ENCODE data around the gene FNDC3B. TPM values are rescaled to one million over a fixed set of nuclear protein-coding genes. Genes with fewer than 3 reads are reported as not detected.

FNDC3B gene
- total RNA-seq, 1 donor from 2014 or later = 169 TPM

GRCh38 chr3:172137287-172138192 lies 98.2 kb downstream of the FNDC3B start:
- no peak for DNase-seq

DNA sequence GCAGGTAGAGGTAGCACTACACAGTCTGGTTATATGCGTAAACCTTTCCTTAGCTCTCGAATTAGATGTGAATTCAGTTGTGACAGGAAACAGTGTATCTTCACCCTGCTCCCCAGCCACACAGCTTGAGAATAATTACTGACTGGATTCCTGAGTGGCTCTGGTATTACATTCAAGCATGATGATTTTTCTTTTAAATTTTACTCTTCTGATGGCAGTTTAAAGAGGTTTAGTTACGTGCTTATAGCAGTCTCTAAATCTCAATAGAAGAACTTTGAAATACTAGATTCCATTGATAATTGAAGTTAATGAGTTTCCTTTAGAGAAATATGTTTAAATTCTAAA lies 98.8 kb downstream of the FNDC3B start:
- DNase-seq = no peak

DNA sequence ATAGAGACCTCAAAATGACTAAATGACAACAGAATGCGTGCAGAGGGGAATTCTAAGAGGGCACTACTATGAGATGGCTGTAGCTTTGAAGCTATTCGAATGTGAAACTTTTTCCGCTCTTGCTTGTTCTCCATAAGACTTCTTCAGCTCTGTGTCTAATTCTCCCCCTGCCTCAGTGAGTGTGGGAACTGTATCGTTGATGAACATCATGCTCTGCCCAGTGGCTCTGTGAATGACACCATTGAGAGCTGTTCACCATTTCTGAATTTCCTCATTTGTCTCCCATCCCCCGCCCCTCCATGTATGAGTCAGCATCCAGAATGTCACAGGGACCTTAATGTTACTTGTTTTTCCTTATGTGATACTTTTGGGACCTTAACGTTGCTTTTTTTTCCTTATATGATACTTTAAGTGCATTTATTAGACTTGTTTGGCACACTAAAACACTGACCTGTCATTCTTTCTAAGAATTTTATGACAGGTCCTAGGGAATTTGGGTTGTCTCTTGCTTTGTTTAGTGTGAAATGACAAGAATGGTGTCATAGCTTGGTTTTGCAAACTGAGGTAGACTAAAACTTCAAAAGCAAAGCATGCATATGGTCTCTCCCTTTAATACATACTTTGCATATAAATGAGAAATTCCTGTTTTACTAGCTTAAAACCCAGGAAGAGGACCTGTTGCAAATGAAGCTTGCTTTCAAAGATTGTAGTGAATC lies 99.6 kb downstream of the FNDC3B start:
- peak; percentile 54 for DNase-seq

DNA sequence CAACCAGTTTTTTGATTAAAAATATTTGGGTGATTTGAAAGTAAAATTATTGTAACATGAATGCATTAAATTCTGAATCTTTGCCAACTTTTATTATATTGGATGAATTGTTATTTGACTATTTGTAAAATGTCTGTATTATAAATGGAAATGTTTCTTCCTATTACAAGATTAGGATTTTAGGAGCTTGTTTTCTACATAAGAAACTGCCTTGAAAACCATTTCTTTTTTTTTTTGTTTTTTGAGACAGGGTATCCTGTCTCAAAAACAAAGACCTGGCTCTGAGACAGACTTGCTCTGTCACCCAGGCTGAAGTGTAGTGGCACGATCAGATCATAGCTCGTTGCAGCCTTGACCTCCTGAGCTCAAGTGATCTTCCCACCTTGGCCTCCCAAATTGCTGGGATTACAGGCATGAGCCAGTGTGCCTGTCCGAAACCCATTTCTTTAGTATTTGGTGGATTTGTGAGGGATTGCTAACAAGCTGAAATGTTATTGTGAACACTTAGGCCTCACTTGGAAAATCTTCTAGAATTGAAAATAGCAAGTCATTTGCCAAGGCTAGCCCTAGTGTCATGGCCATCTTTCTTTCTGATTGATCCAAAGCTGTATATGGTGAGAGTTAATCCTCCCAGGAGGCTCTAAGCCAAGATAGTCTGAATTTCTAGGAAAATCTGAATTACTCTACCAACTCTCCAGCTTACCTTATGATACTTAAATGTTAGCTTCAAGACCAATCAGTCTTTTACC lies 100.3 kb downstream of the FNDC3B start:
- no peak for DNase-seq

DNA sequence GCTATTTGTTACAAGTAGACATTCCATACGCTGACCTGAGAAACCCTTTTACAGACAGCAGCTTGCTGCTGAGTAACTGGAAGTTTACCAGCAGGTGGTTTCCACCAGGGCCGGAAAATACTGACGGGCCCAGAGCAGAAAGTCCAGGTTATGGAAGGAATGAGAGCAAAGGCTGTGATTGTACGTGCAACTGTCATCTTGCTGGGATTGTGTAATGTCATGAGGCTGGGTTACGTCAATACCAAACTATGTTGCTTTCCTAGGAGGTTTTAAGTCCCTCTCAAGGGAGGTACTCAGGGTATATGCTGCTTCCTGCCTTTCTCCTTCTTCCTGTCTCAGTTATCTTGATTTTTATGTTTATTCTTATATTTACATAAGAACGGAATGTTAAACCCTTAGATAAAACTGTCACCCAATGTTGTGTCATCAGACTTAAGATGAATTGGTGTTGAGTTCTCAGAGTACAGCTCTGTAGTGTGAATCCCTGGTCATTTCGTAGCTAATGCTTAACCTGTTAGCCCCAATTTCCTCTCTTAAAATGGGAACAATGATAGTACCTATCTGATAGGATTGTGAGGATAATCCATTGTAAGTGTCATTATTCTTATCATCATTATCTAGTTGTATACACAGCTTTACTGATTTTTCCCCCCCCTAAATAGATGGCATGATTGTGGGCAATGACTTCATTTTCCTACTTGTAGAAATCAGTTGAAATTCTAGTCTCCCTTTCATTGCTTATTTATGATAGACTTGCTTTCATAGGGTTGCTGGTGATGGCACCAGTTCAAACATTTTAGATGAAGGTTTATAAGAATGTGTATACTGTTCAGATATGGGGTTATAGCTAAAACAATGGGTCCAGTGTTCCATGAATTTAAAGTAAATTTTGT lies 101.4 kb downstream of the FNDC3B start:
- peak; percentile 64 for DNase-seq

DNA sequence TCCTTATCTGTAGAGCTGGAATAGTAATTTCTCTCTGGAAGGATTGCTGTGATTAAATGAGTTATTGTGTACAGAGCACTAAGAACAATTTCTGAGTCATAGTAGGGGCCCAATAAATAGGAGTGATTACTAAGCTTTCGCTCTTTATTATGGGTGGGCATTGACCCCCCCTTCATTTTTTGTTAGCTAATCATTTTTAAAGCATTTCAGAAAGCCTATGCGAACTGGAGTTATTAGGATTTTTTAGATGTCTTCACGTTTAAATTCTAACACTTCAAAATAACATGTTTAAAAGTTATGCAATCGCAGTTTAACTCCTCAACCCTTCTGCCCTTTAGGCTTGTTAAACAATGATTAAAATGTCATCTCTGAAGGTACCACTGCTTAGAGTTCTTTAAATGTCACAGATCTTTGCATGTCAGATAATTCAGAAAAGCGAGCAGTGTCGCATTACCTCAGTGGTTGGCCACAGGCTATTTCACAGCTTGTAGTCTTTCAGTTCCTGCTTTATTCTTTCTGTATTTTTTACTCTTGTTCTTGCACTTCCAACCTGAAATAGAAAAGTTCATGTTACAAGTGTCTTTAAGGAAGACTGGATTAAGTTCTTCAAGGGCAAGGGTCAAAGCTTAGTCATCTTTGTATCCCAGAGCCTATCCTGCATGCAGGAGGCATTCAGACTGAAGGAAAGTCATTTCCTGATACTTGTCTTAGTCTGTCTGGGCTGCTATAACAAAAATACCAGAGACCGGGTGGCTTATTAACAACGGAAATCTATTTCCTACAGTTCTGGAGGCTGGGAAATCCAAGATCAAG lies 102.9 kb downstream of the FNDC3B start:
- no peak for DNase-seq

DNA sequence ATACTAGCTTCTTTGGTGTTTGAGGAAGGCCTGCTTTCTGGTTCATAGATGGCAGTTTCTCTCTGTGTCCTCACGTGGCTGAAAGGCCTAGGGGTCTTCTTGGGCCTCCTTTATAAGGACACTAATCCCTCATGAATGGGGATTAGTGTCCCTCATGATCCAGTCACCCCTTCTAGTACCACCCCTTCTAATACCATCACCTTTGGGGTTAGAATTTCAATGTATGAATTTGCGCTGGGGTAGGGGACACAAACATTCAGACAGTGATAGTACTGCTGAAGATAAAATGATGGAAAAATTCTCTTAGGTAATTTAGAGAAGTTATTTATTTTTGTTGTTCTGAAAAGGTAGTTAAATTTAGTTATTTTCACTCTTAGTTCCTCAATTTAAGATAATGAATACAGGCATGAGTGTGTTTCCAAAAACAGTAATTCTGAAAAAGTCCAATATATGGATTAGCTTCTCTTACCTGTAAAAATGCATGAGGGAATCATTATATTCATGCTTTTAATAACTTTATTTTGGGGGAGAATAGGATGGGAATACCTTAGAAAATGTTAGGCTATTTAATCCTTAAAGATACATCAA lies 103.6 kb downstream of the FNDC3B start:
- no peak for DNase-seq

DNA sequence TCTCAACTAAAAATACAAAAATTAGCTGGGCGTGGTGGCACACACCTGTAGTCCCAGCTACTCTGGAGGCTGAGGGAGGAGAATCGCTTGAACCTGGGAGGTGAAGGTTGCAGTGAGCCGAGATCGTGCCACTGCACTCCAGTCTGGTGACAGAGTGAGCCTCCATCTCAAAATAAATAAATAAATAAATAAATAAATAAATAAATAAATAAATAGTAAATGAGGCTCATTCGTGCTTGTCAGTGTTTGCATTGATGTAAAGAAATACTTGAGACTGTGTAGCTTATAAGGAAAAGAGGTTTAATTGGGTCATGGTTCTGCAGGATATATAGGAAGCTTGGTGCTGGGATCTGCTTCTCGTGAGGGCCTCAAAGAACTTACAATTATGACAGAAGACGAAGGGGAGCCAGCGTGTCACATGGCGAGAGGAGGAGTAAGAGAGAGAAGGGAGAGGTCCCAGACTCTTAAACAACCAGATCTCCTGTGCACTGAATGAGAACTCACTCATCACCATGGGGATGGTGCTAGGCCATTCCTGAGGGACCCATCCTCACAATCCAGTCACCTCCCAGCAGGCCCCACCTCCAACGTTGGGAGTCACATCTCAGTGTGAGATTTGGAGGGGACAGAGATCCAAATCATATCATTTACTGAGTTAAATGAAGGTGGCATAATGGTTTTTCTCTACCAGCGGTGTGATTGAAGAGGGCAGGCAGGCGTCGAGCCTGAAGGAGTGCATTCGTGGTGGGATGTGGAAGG lies 104.5 kb downstream of the FNDC3B start:
- no peak for DNase-seq

DNA sequence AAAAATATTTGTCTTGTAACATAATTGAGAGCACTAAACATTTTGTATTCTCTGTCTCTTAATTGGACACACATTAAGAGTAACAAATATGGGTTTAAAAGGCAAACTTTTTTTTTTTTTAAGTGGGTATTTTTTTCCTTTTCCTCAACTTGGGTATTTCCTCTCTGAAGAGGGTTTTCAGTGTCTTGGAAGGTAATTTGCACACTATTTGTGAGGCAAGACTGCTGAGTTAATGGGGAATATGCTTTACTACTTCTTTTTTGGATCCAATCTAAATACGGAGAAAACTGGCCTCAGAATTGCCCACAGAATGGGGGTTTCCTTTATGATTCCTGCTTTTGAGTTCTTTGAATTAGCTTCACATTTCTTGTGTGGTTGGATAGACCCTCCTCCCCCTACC lies 105.2 kb downstream of the FNDC3B start:
- no peak for DNase-seq

GRCh38 chr3:172145031-172145686 lies 105.8 kb downstream of the FNDC3B start:
- DNase-seq = no peak

DNA sequence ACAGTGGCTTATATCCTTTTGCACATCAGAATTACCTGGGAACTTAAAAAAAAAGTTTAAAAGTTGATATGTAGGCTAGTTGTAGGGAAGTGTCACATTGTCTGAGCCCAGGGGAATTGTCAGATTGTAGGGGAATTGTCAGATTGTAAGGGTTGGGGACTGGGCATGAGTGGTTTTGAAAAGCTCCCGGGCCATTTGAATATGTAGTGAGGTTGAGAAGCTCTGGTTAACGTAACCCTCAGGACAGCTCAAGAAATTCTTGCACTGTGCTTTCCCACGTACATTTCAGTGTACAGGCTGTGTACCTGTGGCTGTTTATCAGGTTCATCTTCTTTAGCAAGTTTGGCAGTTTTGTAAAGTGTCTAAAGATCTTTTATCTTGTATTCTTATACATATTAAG lies 107.0 kb downstream of the FNDC3B start:
- DNase-seq = no peak

- no peak for DNase-seq
Observed at GRCh38 chr3:172147113-172147818, 107.9 kb downstream of the FNDC3B start.

- no peak for DNase-seq
Observed at GRCh38 chr3:172148241-172148640, 108.9 kb downstream of the FNDC3B start.

DNA sequence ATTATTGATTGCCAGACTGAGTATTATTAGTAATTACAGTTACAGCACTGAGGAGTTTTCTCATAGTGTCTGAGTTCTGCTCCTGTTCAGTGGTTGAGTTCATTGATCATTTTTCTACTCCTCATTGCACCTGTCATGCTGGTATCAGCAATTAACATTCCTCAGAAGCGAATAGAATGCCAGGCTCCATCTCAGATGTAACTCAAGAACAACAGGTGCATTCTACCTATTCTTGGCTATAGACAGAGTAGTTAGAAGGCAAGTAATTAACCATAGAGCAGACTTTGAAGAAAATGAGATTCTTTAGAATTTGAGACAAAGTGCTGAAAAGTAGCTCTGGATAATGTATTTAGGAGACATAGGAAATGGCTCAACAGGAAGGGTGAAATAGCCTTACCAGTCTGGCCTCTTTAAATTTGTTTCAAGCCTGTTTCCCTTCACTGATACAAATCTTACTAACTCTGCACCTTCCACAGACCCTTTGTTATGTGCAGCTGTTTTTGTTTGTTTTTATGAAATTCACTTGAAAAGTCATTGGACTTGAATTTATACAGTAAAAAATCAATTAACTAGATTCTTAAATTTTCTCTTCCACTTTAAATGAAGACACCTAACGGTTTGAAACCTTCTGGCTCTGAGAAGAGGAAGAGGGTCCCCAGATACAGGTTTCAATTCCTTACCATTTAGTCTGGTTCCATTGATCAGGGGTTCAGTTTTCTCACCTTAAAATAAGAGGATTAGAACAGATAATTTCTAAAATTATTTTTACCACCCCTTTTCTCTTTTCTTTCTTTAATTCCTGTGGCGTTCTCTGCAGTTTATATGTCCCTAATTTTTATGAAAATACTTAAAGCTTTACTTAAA lies 109.6 kb downstream of the FNDC3B start:
- DNase-seq = no peak

DNA sequence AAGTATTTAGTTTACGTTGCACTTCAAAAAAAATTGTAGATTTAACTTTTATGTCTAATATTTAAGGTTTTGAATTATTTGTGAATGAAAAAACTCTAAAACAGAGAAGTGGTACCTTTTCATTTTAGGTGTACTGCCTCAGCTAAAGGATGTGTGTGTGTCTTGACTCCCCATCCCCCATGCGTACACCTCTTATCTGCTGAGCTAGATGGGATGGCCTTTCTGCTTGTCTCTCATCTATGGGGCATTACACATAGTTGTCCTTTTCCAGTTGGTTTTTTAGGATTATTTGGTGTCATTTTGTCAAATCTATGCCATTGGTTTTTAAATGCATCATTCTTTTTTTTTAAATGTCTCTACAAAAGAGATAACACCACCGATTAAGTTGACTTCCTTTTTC lies 110.9 kb downstream of the FNDC3B start:
- DNase-seq = no peak

GRCh38 chr3:172150913-172151650 lies 111.7 kb downstream of the FNDC3B start:
- DNase-seq = no peak

Measured in skin of body (tissue), 2 donors.